H9 (cell line): ENCODE measurements around the gene PSMB7. TPM values are rescaled to one million over a fixed set of nuclear protein-coding genes. Genes with fewer than 3 reads are reported as not detected.
A peak's percentile ranks its signal among the peaks of the same experiment; 100 is the strongest.

Experiments used
- DNase-seq: peaks from one replicate; pipeline ENCODE4 v3.0.0-alpha.2; 2017
- H2AFZ ChIP-seq: one replicate; pipeline ENCODE4 v1.6.1; 2013; ENCODE audit warnings: mild to moderate bottlenecking, low read length, control low read depth, moderate library complexity
- H2AK5ac ChIP-seq: 2 replicates; pipeline ENCODE4 v1.6.1; 2013; ENCODE audit warnings: low read length, control low read depth, mixed read lengths; ENCODE audit not compliant: insufficient read length
- H2BK120ac ChIP-seq: one replicate; pipeline ENCODE4 v1.6.1; 2013; ENCODE audit warnings: low read depth, mild to moderate bottlenecking, low read length, control low read depth, inconsistent platforms; ENCODE audit not compliant: poor library complexity, severe bottlenecking
- H2BK12ac ChIP-seq: 2 replicates; pipeline ENCODE4 v1.6.1; 2013; ENCODE audit warnings: low read length, control low read depth, mixed read lengths, low read depth; ENCODE audit not compliant: insufficient read length
- H2BK15ac ChIP-seq: 2 replicates; pipeline ENCODE4 v1.6.1; 2013; ENCODE audit warnings: low read depth, low read length, control low read depth
- H2BK20ac ChIP-seq: one replicate; pipeline ENCODE4 v1.6.1; 2013; ENCODE audit warnings: low read depth, mild to moderate bottlenecking, low read length, control low read depth, inconsistent platforms; ENCODE audit not compliant: poor library complexity, severe bottlenecking
- H2BK5ac ChIP-seq: 2 replicates; pipeline ENCODE4 v1.6.1; 2013; ENCODE audit warnings: low read length, control low read depth, mixed read lengths; ENCODE audit not compliant: insufficient read length
- H3K14ac ChIP-seq: 2 replicates; pipeline ENCODE4 v1.6.1; 2013; ENCODE audit warnings: low read length, control low read depth; ENCODE audit not compliant: insufficient read depth
- H3K18ac ChIP-seq: 2 replicates; pipeline ENCODE4 v1.6.1; 2013; ENCODE audit warnings: low read depth, mild to moderate bottlenecking, mixed read lengths, low read length, control low read depth; ENCODE audit not compliant: insufficient read length
- H3K23ac ChIP-seq: 2 replicates; pipeline ENCODE4 v1.6.1; 2013; ENCODE audit warnings: low read length, control low read depth, mixed read lengths, low read depth; ENCODE audit not compliant: insufficient read length
- H3K23me2 ChIP-seq: 2 replicates; pipeline ENCODE4 v1.6.1; 2013; ENCODE audit warnings: low read depth, mild to moderate bottlenecking, mixed read lengths, low read length, control low read depth; ENCODE audit not compliant: insufficient read length, poor library complexity, severe bottlenecking
- H3K27ac ChIP-seq: 2 replicates; pipeline ENCODE4 v1.5.1; 2013; ENCODE audit warnings: low read length, control low read depth, mixed read lengths, low read depth; ENCODE audit not compliant: insufficient read length
- H3K27me3 ChIP-seq: 2 replicates; pipeline ENCODE4 v1.6.1; 2013; ENCODE audit warnings: low read length, control low read depth, inconsistent platforms; ENCODE audit not compliant: insufficient read depth
- H3K4ac ChIP-seq: 2 replicates; pipeline ENCODE4 v1.6.1; 2013; ENCODE audit warnings: low read depth, mild to moderate bottlenecking, control low read depth, inconsistent platforms, low read length, moderate library complexity
- H3K4me1 ChIP-seq: 2 replicates; pipeline ENCODE4 v1.6.1; 2013; ENCODE audit warnings: low read length, control low read depth, inconsistent platforms; ENCODE audit not compliant: insufficient read depth
- H3K4me2 ChIP-seq: 2 replicates; pipeline ENCODE4 v1.6.1; 2013; ENCODE audit warnings: low read length, control low read depth, mixed read lengths; ENCODE audit not compliant: insufficient read length, insufficient read depth
- H3K56ac ChIP-seq: 2 replicates; pipeline ENCODE4 v1.6.1; 2013; ENCODE audit warnings: low read depth, mild to moderate bottlenecking, mixed read lengths, low read length, control low read depth; ENCODE audit not compliant: insufficient read length
- H3K79me1 ChIP-seq: 2 replicates; pipeline ENCODE4 v1.6.1; 2013; ENCODE audit warnings: low read depth, mild to moderate bottlenecking, moderate library complexity, low read length, control low read depth, inconsistent platforms; ENCODE audit not compliant: insufficient read depth, poor library complexity, severe bottlenecking
- H3K79me2 ChIP-seq: 2 replicates; pipeline ENCODE4 v1.6.1; 2013; ENCODE audit warnings: low read length, control low read depth, inconsistent platforms; ENCODE audit not compliant: insufficient read depth
- H3K9ac ChIP-seq: 2 replicates; pipeline ENCODE4 v1.6.1; 2013; ENCODE audit warnings: low read length, control low read depth, mixed read lengths; ENCODE audit not compliant: insufficient read length; ENCODE audit errors: extremely low read depth
- H3K9me3 ChIP-seq: one replicate; pipeline ENCODE4 v1.6.1; 2013; ENCODE audit warnings: low read depth, low read length, inconsistent platforms; ENCODE audit not compliant: control insufficient read depth
- H3T11ph ChIP-seq: one replicate; pipeline ENCODE4 v1.6.1; 2013; ENCODE audit warnings: mild to moderate bottlenecking, low read length, control low read depth, inconsistent platforms
- H4K20me1 ChIP-seq: one replicate; pipeline ENCODE4 v1.6.1; 2013; ENCODE audit not compliant: control insufficient read depth, insufficient read length, insufficient read depth
- H4K5ac ChIP-seq: 2 replicates; pipeline ENCODE4 v1.6.1; 2013; ENCODE audit warnings: low read depth, mild to moderate bottlenecking, mixed read lengths, low read length, control low read depth; ENCODE audit not compliant: insufficient read length
- H4K8ac ChIP-seq: replicated peaks from 2 replicates; pipeline ENCODE4 v1.6.1; 2013; ENCODE audit warnings: low read length, control low read depth, mixed read lengths, low read depth; ENCODE audit not compliant: insufficient read length
- H4K91ac ChIP-seq: 2 replicates; pipeline ENCODE4 v1.6.1; 2013; ENCODE audit warnings: low read depth, mild to moderate bottlenecking, moderate library complexity, mixed read lengths, low read length, control low read depth; ENCODE audit not compliant: insufficient read length
- H3K27ac Mint-ChIP-seq, 3 experiments: 2 replicates in 2 of 3; 3 replicates in 1 of 3; pipeline ENCODE4 v1.8.0; 2020 to 2021; ENCODE audit warnings: mixed read lengths in 3 of 3, mild to moderate bottlenecking in 1 of 3, moderate library complexity in 1 of 3
- H3K27me3 Mint-ChIP-seq: 2 replicates; pipeline ENCODE4 v1.8.0; 2021; ENCODE audit warnings: low read depth, mild to moderate bottlenecking, moderate library complexity, mixed read lengths
- H3K36me3 Mint-ChIP-seq, 3 experiments: 2 replicates in 2 of 3; 3 replicates in 1 of 3; pipeline ENCODE4 v1.8.0; 2020 to 2021; ENCODE audit warnings: low read depth in 3 of 3, mixed read lengths in 3 of 3; ENCODE audit not compliant: insufficient read depth in 1 of 3
- H3K4me1 Mint-ChIP-seq, 2 experiments: 2 replicates each; pipeline ENCODE4 v1.8.0; 2020; ENCODE audit warnings: mixed read lengths in 2 of 2
- H3K4me3 Mint-ChIP-seq, 2 experiments: 2 replicates in 1 of 2; 3 replicates in 1 of 2; pipeline ENCODE4 v1.8.0; 2020 to 2021; ENCODE audit warnings: mild to moderate bottlenecking in 2 of 2, mixed read lengths in 2 of 2, moderate library complexity in 1 of 2
- H3K9me3 Mint-ChIP-seq, 2 experiments: 2 replicates in 1 of 2; 3 replicates in 1 of 2; pipeline ENCODE4 v1.8.0; 2020; ENCODE audit warnings: mild to moderate bottlenecking in 2 of 2, mixed read lengths in 2 of 2, moderate library complexity in 1 of 2
- WGBS: extraction: QIAGEN DNeasy Blood & Tissue Kit; methylation state at CpG from one replicate; pipeline ENCODE4 v1.1.7; 2013; ENCODE audit warnings: missing lambda C conversion rate, low lambda C conversion rate, mixed read lengths; ENCODE audit not compliant: insufficient read length; ENCODE audit errors: extremely low coverage; 5-methylcytosine and 5-hydroxymethylcytosine counted together
- total RNA-seq: library from RNA; stranded (reverse); gene quantifications from 2 replicates; pipeline ENCODE4 v1.2.1, GENCODE V29; 2021
- TF ChIP-seq, protein P1 (sequence below): fragments of 200-600 bp; sonication (generic); conservative IDR thresholded peaks from 3 replicates; pipeline ENCODE4 v1.8.0; 2021; ENCODE audit warnings: antibody characterized with exemption, mild to moderate bottlenecking

PSMB7 gene
- total RNA-seq, 1 experiment from 2014 or later: 209 TPM

GRCh38 chr9:124363326-124364096, 51.7 kb downstream of the PSMB7 start:
- Histone ChIP-seq H2BK15ac (no peak overlapping the region), H3K9me3 (no peaks in the 10 kb centered on the region), H2BK120ac (no peak overlapping the region), H3K4me2 (no peak overlapping the region), H2BK12ac (no peak overlapping the region), H3K27me3 (no peaks in the 10 kb centered on the region), H3K56ac (no peak overlapping the region), H4K20me1 (no peaks in the 10 kb centered on the region), H3K4ac (no peak overlapping the region), H4K8ac (no peak overlapping the region), H3K27ac (no peak overlapping the region), H3K79me2 (peaks cover 7% of the 10 kb centered on the region; the same call in 1 of the 2 replicates), H3K23ac (no peak overlapping the region), H3K23me2 (no peaks in the 10 kb centered on the region), H3K4me1 (0 out of 2 replicates have a peak, but pooled peaks cover 3% of the 10 kb centered on the region), H3K9ac (no peak overlapping the region), H2BK5ac (no peak overlapping the region), H3K79me1 (peaks cover 11% of the 10 kb centered on the region), H2AFZ (no peak overlapping the region), H4K91ac (no peak overlapping the region), H2AK5ac (no peak overlapping the region), H2BK20ac (no peak overlapping the region), H3K14ac (no peak overlapping the region), H4K5ac (no peak overlapping the region), H3T11ph (no peak overlapping the region), H3K18ac (no peak overlapping the region)
- WGBS: no CpG with 5 or more reads among the region's 21 CpGs
- Mint-ChIP-seq H3K27me3 (no peaks in the 10 kb centered on the region), H3K9me3 (no peaks in the 10 kb centered on the region), H3K27ac (peak overlapping the region in 2 of 3 experiments; percentile 6 to 83; a peak in 2 of 7 replicates), H3K4me3 (no peak overlapping the region), H3K36me3 (peaks cover 0 to 4% (median 2%) of the 10 kb centered on the region in 3 experiments; a peak in 2 of 7 replicates), H3K4me1 (peaks cover 4 to 12% of the 10 kb centered on the region in 2 experiments; a peak in 3 of 4 replicates)
- DNase-seq: no peak
- TF ChIP-seq, protein P1, sequence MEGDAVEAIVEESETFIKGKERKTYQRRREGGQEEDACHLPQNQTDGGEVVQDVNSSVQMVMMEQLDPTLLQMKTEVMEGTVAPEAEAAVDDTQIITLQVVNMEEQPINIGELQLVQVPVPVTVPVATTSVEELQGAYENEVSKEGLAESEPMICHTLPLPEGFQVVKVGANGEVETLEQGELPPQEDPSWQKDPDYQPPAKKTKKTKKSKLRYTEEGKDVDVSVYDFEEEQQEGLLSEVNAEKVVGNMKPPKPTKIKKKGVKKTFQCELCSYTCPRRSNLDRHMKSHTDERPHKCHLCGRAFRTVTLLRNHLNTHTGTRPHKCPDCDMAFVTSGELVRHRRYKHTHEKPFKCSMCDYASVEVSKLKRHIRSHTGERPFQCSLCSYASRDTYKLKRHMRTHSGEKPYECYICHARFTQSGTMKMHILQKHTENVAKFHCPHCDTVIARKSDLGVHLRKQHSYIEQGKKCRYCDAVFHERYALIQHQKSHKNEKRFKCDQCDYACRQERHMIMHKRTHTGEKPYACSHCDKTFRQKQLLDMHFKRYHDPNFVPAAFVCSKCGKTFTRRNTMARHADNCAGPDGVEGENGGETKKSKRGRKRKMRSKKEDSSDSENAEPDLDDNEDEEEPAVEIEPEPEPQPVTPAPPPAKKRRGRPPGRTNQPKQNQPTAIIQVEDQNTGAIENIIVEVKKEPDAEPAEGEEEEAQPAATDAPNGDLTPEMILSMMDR: no peak
